ENCODE results near the gene VAV1. TPM values are rescaled to one million over a fixed set of nuclear protein-coding genes. Genes with fewer than 3 reads are reported as not detected.

Gene VAV1, protein sequence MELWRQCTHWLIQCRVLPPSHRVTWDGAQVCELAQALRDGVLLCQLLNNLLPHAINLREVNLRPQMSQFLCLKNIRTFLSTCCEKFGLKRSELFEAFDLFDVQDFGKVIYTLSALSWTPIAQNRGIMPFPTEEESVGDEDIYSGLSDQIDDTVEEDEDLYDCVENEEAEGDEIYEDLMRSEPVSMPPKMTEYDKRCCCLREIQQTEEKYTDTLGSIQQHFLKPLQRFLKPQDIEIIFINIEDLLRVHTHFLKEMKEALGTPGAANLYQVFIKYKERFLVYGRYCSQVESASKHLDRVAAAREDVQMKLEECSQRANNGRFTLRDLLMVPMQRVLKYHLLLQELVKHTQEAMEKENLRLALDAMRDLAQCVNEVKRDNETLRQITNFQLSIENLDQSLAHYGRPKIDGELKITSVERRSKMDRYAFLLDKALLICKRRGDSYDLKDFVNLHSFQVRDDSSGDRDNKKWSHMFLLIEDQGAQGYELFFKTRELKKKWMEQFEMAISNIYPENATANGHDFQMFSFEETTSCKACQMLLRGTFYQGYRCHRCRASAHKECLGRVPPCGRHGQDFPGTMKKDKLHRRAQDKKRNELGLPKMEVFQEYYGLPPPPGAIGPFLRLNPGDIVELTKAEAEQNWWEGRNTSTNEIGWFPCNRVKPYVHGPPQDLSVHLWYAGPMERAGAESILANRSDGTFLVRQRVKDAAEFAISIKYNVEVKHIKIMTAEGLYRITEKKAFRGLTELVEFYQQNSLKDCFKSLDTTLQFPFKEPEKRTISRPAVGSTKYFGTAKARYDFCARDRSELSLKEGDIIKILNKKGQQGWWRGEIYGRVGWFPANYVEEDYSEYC
- total RNA-seq: 3.1 TPM
- long read RNA-seq, partial matches to known transcripts: 0 of 1 reads
- long read RNA-seq, other reads (novel, unspliced or antisense): 0 of 1 reads

- ATAC-seq (peak; percentile 72), DNase-seq (ENCODE audit: missing footprints) (peak; percentile 89)
- intact Hi-C loops (cut with DNase I): no loop called here
Observed at GRCh38 chr19:6772028-6772865, at the start of gene VAV1. Gene VAV1 (plus strand): TSS chr19:6772708. CDS start chr19:6772808, 100 bp downstream.

DNA sequence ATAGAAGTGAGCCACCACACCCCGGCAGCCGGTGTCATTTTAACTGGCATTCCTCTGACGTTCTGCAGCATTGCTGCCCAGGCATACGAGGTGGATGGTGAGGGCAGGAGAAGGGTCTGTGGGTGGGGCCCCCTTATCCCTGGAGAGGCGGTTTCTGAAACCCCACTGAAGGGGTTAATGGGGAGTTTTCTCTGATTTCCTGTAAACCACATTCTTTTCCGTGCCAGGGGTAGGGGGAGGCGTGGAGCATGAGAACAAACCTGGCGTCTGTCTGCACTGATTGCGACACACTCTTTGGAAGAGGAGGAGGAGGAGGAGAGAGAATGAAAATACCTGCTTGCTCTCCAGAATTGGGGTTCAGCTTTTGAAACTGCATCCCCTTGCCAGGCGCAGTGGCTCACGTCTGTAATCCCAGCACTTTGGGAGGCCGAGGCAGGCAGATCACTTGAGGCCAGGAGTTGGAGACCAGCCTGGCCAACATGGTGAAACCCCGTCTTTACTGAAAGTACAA is 49.3 kb upstream of the VAV1 start:
- DNase-seq (ENCODE audit: missing footprints) (peak; percentile 78), ATAC-seq (peak; percentile 38)
- intact Hi-C loops (cut with DNase I): no loop called here

GRCh38 chr19:6723738-6724137 is 48.8 kb upstream of the VAV1 start:
- DNase-seq (ENCODE audit: missing footprints) (peak; percentile 41), ATAC-seq (no peak)
- intact Hi-C loops (cut with DNase I): no loop called here

- peak; percentile 18 for DNase-seq (ENCODE audit: missing footprints)
- intact Hi-C loops (cut with DNase I): no loop called here
- no peak for ATAC-seq
Observed at GRCh38 chr19:6724631-6725492, 47.6 kb upstream of the VAV1 start.

GRCh38 chr19:6725513-6726231 is 46.8 kb upstream of the VAV1 start:
- intact Hi-C loops (cut with DNase I): no loop called here
- DNase-seq (ENCODE audit: missing footprints) (peak; percentile 26), ATAC-seq (no peak)

GRCh38 chr19:6728346-6728745 is 44.2 kb upstream of the VAV1 start:
- DNase-seq (ENCODE audit: missing footprints) (peak; percentile 83), ATAC-seq (peak; percentile 38)
- intact Hi-C loops (cut with DNase I): no loop called here

GRCh38 chr19:6729573-6730152 is 42.8 kb upstream of the VAV1 start:
- ATAC-seq (no peak), DNase-seq (ENCODE audit: missing footprints) (peak; percentile 52)
- intact Hi-C loops (cut with DNase I): no loop called here

DNA sequence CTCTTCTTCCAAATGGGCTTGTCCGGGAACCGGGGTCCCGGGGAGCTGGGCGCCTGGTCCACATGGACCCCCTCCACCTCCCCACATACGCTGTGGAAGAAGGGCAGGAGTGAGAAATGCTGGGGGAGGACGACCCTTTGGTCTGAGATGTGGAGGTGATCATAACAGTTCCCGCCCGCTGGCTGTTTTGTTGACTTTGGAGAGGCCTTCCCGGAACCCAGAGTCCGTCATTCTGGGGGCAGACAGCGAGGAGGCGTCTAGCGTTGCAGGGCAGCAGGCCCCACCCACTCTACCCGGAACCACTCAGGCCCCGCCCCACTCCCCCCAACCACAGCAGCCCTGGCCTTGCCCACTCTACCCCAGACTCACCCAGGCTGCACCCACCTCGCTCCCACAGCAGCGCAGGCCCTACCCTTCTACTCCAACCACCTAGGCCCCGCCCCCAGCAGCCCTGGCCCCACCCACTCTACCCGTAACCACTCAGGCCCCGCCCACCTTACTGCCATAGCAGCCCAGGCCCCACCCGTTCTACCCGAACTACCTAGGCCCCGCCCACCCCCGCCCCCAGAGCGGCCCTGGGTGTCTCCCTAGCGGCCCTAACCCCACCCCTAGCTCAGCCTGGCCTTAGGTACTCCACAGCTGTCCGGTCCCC is 42.2 kb upstream of the VAV1 start:
- intact Hi-C loops (cut with DNase I): no loop called here
- ATAC-seq (peak; percentile 43), DNase-seq (ENCODE audit: missing footprints) (peak; percentile 73)

DNA sequence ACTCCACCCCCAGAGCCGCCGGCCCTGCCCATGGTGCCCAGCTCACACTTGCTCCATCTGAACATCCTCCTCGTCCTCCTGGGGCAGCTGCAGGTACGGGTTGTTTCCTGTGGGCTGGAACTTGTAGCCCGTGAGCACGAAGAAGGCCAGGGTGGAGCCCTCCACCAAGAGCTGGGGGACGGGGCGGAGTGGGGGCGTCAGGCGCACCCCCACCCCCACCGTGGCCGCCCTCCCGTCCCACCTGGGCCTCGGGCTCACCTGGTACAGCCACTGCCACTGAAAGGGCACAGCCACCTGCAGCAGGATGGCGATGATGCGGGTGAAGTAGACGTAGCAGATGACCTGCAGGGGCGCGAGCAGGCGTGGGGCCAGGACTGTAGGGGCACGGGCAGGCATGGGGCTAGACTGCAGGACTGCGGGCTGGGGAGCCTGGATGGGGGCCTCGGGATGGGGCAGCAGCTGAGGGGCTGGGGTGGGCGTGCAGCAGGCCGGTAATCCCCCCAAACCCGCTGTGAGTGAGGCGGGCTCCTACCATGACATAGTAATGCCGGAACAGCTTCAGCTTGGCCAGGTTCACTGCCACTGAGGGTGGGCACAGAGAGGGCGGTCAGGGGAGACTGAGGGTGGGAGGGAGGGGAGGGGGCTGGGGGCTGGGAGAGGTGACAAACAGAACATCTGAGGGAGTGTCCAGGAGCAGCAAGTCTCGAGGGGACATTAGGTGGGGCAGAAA is 41.4 kb upstream of the VAV1 start:
- DNase-seq (ENCODE audit: missing footprints): peak; percentile 32
- no peak for ATAC-seq
- intact Hi-C loops (cut with DNase I): no loop called here

DNA sequence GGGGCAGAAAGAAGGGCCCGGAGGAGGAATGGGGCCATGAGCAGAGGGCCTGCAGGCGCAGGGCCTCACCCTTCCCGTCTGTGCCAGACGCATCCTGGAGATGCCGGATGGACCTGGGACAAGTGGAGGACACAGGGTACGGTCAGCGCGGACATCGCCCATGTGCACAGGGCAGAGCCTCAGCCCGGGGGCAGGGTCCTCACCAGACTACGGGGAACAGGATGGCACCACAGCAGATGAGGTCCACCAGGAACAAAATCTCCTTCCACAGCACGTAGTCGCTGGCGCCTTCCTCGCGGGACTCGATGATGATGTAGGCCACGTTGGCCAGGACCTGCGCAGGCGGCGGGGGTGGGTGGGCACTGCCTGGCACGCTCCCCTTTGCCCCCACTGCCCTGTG is 40.7 kb upstream of the VAV1 start:
- DNase-seq (ENCODE audit: missing footprints) (no peak), ATAC-seq (no peak)
- intact Hi-C loops (cut with DNase I): no loop called here

DNA sequence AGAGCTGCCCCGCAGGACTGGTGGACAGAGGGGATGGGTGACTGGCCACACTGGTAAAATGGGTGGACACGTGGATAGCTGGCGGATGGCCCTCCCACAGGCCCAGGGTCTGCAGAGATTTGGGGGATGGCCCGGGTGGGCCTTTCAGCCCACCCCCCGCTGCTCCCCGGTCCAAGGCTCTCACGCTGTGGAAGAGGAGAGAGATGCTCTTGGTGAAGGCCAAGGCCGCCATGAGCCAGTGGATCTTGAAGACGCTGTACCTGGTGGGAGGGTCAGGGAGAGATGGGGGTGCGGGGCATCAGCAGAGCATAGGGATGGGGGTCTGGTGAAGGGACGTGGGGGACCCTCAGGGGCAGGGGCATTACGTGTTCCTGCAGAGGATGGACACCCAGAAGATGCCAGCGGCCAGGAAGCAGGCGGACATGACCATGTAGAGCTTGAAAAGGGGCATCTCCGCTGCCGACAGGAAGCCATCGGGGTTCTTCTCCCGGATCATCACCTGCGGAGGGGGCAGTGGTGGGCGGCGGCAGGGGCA is 39.6 kb upstream of the VAV1 start:
- no peak for DNase-seq (ENCODE audit: missing footprints)
- intact Hi-C loops (cut with DNase I): no loop called here

GRCh38 chr19:6733338-6734095 is 39.0 kb upstream of the VAV1 start:
- no peak for DNase-seq (ENCODE audit: missing footprints)
- intact Hi-C loops (cut with DNase I): no loop called here
- no peak for ATAC-seq

More for the DNA sequence above, 39.6 kb upstream of the VAV1 start:
- no peak for ATAC-seq

- DNase-seq (ENCODE audit: missing footprints) (no peak), ATAC-seq (no peak)
- intact Hi-C loops (cut with DNase I): no loop called here
Observed at GRCh38 chr19:6734096-6734696, 38.3 kb upstream of the VAV1 start.

- intact Hi-C loops (cut with DNase I): no loop called here
- no peak for ATAC-seq
Observed at GRCh38 chr19:6735181-6735911, 37.2 kb upstream of the VAV1 start.

More at GRCh38 chr19:6735181-6735911, 37.2 kb upstream of the VAV1 start:
- DNase-seq (ENCODE audit: missing footprints): no peak
